Measurements from ENCODE around the gene C1orf87.

- TF ChIP-seq CTCF (IDR thresholded peaks at IDR 0.05) (no peak), POLR2A (IDR thresholded peaks at IDR 0.05) (no peak)
These were observed 38.6 kb downstream of the C1orf87 start for GRCh38 chr1:60034999-60035398.
